AG04449 (cell line): Measurements from ENCODE around the gene RAB40C.

Experiments used
- CTCF ChIA-PET: fragments of 350-600 bp; formaldehyde crosslinking; extraction: SDS; loops from one replicate; lab custom pipeline; 2021; ENCODE audit warnings: antibody characterized with exemption; lab: Yijun Ruan, JAX
- POLR2A ChIA-PET: fragments of 400-600, 350-600 bp; formaldehyde crosslinking; extraction: SDS; loops from one replicate; lab custom pipeline; 2020; ENCODE audit warnings: antibody characterized with exemption, inconsistent platforms; lab: Yijun Ruan, JAX
- DNase-seq: peaks from one replicate; pipeline ENCODE4 v3.0.0-alpha.2; 2010; ENCODE audit warnings: low read depth, low spot score
- H3K4me3 ChIP-seq: 2 replicates; pipeline ENCODE4 v1.5.1; 2011; ENCODE audit warnings: low read depth, mild to moderate bottlenecking, control low read depth, low read length
- CTCF ChIP-seq: IDR thresholded peaks from one replicate; pipeline ENCODE4 v1.5.1; 2011; ENCODE audit warnings: mild to moderate bottlenecking, moderate library complexity, low read length, control low read depth, inconsistent platforms; ENCODE audit not compliant: insufficient read depth; ENCODE audit errors: missing control alignments

RAB40C gene

GRCh38 chr16:621526-622105, 31.8 kb downstream of the RAB40C start:
- TF ChIP-seq CTCF, result no peak
- no peak overlapping the region for H3K4me3 ChIP-seq
- DNase-seq, result no peak
- ChIA-PET CTCF (interaction anchor here (0.9 kb wide), 1 partner anchor 31 kb away, joined by 3 read pairs; the partner anchor contains the start of gene RAB40C), POLR2A (no interaction called here)

DNA sequence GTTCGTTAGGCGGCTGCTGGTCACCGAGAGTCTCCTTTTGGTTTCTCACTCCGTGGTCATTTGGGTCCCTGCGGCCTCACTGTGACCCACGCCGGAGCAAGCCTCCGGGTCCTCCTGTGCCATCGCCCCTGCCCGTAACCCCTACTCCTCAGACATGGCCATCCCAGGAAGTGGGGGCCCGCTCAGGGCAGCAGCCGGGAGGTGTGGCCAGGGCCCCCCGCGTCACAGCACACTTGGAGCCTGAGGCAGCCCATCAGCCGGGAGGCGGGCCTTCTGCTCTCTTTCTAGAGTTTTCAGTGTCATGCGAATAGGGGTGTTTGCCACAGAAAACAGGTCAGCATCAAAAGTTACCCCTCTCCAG, 33.0 kb downstream of the RAB40C start:
- ChIA-PET POLR2A (no interaction called here), CTCF (no interaction called here)
- no peak overlapping the region for H3K4me3 ChIP-seq
- DNase-seq, result no peak
- no peak for TF ChIP-seq CTCF

DNA sequence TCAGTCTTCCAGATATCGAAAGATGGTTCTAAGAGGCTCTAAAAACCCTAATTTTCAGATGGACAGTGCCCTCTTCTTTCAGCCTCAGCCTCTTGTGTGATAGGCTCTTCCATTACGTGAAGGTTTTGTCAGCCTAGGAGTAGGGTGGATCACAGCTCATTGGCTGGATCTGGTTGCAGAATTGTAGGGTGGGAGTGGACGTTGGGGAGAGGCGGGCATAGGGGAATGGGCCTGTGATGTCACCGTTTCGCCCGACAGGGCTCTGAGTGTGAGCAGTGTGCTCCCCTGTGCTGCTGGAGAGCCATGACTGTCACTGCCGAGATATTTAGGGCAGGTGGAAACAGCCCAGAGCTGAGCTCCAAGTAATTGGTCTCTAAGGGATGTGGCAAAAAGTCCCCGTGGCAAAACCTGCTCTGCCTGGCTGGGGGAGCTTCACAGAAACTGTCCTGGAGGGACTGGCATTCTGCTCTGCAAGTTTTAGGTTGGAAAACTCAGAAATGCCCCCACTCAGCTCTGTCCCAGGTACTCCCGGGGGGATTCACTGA, 34.7 kb downstream of the RAB40C start:
- no peak for TF ChIP-seq CTCF
- POLR2A ChIA-PET, result no interaction called here
- CTCF ChIA-PET, result interaction anchor here (1.0 to 1.3 kb wide), 2 partner anchors 12 to 48 kb away, joined by 3 read pairs; no protein-coding TSS in a partner anchor
- DNase-seq, result no peak
- H3K4me3 ChIP-seq, result no peak overlapping the region

- no peak for DNase-seq
- no peak overlapping the region for H3K4me3 ChIP-seq
- ChIA-PET CTCF (interaction anchor here (1.3 kb wide), 1 partner anchor 11 kb away, joined by 3 read pairs; no protein-coding TSS in a partner anchor), POLR2A (no interaction called here)
- TF ChIP-seq CTCF, result no peak
Observed at GRCh38 chr16:625117-625976, 35.5 kb downstream of the RAB40C start.

DNA sequence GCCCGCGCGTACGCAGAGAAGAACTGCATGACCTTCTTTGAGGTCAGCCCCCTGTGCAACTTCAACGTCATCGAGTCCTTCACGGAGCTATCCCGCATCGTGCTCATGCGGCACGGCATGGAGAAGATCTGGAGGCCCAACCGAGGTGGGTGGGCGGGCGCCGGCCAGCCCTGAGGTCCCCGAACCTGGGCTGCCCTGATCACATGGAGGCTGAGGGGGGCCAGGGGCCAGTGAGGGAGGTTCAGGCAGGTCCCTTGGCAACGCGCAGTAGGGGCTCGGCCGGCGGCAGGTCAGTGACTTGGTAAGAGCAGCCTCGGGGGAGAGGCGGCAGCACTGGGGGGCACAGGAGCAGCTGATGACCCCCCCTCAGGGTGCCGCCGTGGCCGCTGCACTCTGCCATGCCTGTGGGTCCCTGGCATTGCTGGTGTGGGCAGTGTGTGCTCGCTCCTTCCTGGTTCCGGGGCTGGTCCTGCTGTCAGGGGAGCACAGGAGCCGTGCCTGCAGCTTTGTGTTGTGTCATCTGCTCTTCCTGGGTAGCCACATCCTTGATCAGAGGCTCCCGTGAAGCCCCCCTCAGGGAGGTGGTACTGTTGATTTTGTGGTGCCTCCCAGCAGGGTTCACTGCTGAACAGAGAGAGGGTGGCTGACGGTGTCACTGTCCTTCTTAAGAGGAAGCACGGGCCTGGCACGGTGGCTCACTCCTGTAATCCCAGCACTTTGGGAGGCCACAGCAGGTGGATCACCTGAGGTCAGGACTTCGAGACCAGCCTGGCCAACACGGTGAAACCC, 36.3 kb downstream of the RAB40C start:
- H3K4me3 ChIP-seq, result no peak overlapping the region
- TF ChIP-seq CTCF, result no peak
- ChIA-PET CTCF (no interaction called here), POLR2A (interaction anchor here (0.8 to 1.3 kb wide), 3 partner anchors 27 to 42 kb away, joined by 3 to 4 read pairs (median 3); partner anchors contain the start of genes RAB40C and RHOT2)
- DNase-seq, result no peak
